Forelimb muscle (tissue), 1 donor: ENCODE measurements around the gene CAMTA1. TPM values are rescaled to one million over a fixed set of nuclear protein-coding genes. Genes with fewer than 3 reads are reported as not detected.
"Not testable (repeated sequence)": the region's sequence is repeated elsewhere in the genome, so short reads cannot be mapped to it uniquely, and the experiment has no call there.

Experiments used
- DNase-seq: peaks from one replicate; pipeline ENCODE4 v3.0.0-alpha.2; 2013; ENCODE audit warnings: low read depth
- polyA plus RNA-seq: library from polyadenylated mRNA; unstranded; fragments of 120-200 nt; gene quantifications from one replicate; pipeline ENCODE4 v1.2.1, GENCODE V29; 2013; ENCODE audit not compliant: insufficient read length

Gene CAMTA1
- polyA plus RNA-seq, 1 donor: 43.5 TPM

GRCh38 chr1:7586031-7586941 is 801.0 kb downstream of the CAMTA1 start:
- no peak for DNase-seq

GRCh38 chr1:7587108-7587772 is 802.0 kb downstream of the CAMTA1 start:
- no peak for DNase-seq

- no peak for DNase-seq
Observed at GRCh38 chr1:7587773-7588456, 802.7 kb downstream of the CAMTA1 start.

GRCh38 chr1:7588457-7588827 is 803.2 kb downstream of the CAMTA1 start:
- DNase-seq: no peak

GRCh38 chr1:7589080-7589735 is 804.0 kb downstream of the CAMTA1 start:
- no peak for DNase-seq

GRCh38 chr1:7589774-7590425 is 804.6 kb downstream of the CAMTA1 start:
- no peak for DNase-seq

GRCh38 chr1:7590426-7590790 is 805.2 kb downstream of the CAMTA1 start:
- no peak for DNase-seq

- no peak for DNase-seq
Observed at GRCh38 chr1:7591565-7591964, 806.3 kb downstream of the CAMTA1 start.

GRCh38 chr1:7592120-7592798 is 807.0 kb downstream of the CAMTA1 start:
- DNase-seq: no peak

- DNase-seq: no peak
Observed at GRCh38 chr1:7594002-7594713, 808.9 kb downstream of the CAMTA1 start.

- no peak for DNase-seq
Observed at GRCh38 chr1:7594714-7595295, 809.6 kb downstream of the CAMTA1 start.

- DNase-seq: no peak
Observed at GRCh38 chr1:7595336-7595735, 810.1 kb downstream of the CAMTA1 start.

- DNase-seq: no peak
Observed at GRCh38 chr1:7596126-7596965, 811.1 kb downstream of the CAMTA1 start.

GRCh38 chr1:7598058-7598457 is 812.8 kb downstream of the CAMTA1 start:
- not testable (repeated sequence) for DNase-seq

- not testable (repeated sequence) for DNase-seq
Observed at GRCh38 chr1:7604906-7605305, 819.7 kb downstream of the CAMTA1 start.

- DNase-seq: no peak
Observed at GRCh38 chr1:7606096-7606495, 820.8 kb downstream of the CAMTA1 start.

- no peak for DNase-seq
Observed at GRCh38 chr1:7607097-7607496, 821.8 kb downstream of the CAMTA1 start.

- no peak for DNase-seq
Observed at GRCh38 chr1:7608628-7609305, 823.5 kb downstream of the CAMTA1 start.
